ENCODE measurements around the gene VAV3.

GRCh38 chr1:107949467-107950253 is 15.3 kb downstream of the VAV3 start:
- TF ChIP-seq CTCF (IDR thresholded peaks at IDR 0.05; ENCODE audit: control extremely low read depth in 1 of 3, insufficient read depth in 1 of 3, low read depth in 1 of 3, low read length in 3 of 3): no peak
- TF ChIP-seq JUN (IDR thresholded peaks at IDR 0.05; ENCODE audit: low read depth, low read length): no peak
- no peak for TF ChIP-seq MAX (IDR thresholded peaks at IDR 0.05)
- no peak for TF ChIP-seq POLR2AphosphoS5 (IDR thresholded peaks at IDR 0.05; ENCODE audit: low read depth, low read length)
- no peak for TF ChIP-seq EZH2 (IDR thresholded peaks at IDR 0.05; ENCODE audit: low read depth, low read length, severe bottlenecking)
- no peak for TF ChIP-seq RBBP5 (IDR thresholded peaks at IDR 0.05; ENCODE audit: borderline replicate concordance, low read depth, low read length)
